Stimulated activated effector memory CD8-positive, alpha-beta T cell treated with anti-CD3 and anti-CD28 coated beads, Interleukin-12 subunit alpha, Interleukin-12 subunit beta, amount 100 ng/mL, for 72 hours (primary cell): ENCODE data around the gene MAPT.
"Not testable (repeated sequence)": the region's sequence is repeated elsewhere in the genome, so short reads cannot be mapped to it uniquely, and the experiment has no call there.

Source experiments
- ATAC-seq: fragments of 150-1000 bp; cut with Tn5 transposase; 2 replicates; pipeline ENCODE4 v1.10.0; 2021
- DNase-seq, 2 donors: peaks; one replicate each; pipeline ENCODE4 v3.0.0; 2021 to 2022; ENCODE audit warnings: low spot score in 2 of 2
- H3K27ac Mint-ChIP-seq: one replicate; pipeline ENCODE4 v1.8.0; 2022; ENCODE audit warnings: mild to moderate bottlenecking, mixed read lengths
- H3K36me3 Mint-ChIP-seq: one replicate; pipeline ENCODE4 v1.8.0; 2022; ENCODE audit warnings: mild to moderate bottlenecking, mixed read lengths
- H3K4me1 Mint-ChIP-seq: one replicate; pipeline ENCODE4 v1.8.0; 2022; ENCODE audit warnings: mixed read lengths
- H3K4me3 Mint-ChIP-seq: one replicate; pipeline ENCODE4 v1.8.0; 2022; ENCODE audit warnings: mild to moderate bottlenecking, mixed read lengths
- H3K9me3 Mint-ChIP-seq: one replicate; pipeline ENCODE4 v1.8.0; 2022; ENCODE audit warnings: mixed read lengths

Gene MAPT

DNA sequence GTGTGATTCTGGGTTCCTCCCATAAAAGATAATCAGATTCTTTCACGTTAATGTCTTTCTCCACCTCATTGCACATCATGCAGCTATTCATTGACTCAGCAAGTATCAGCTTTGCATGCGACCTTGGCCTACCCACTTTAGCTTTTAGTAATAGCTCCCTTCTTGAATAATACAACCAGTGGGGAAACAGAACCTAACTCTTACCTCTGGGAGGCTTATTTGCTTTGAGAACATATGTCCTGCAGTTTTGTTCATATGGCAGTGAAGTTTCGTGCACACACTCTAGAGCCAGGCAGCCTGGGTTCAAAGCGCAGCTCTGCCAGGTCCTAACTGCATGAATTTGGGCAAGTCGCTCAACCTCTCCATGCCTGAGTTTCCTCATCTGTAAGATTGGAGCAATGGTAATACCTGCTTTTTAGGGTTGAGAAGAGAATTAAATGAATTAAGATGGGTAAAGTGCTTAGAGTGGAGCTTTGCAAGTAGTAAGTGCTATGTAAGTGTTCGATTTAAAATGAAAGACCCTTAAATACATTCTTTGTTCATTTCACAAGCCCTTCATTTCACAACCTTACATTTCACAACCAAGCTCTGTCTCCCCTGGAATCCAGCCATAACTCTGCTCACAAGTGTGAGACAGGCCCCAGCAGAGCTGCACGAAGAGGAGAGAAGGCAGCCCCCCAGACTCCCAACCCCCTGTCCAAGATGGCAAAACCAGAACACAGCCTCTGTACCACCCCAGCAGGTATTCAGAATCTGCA is 29.3 kb downstream of the MAPT start:
- H3K36me3 Mint-ChIP-seq: no peaks in the 10 kb centered on the region
- no peaks in the 10 kb centered on the region for H3K9me3 Mint-ChIP-seq
- H3K4me3 Mint-ChIP-seq: no peak overlapping the region
- no peak overlapping the region for H3K27ac Mint-ChIP-seq
- no peak for DNase-seq
- no peaks in the 10 kb centered on the region for H3K4me1 Mint-ChIP-seq
- ATAC-seq: peak; percentile 58

DNA sequence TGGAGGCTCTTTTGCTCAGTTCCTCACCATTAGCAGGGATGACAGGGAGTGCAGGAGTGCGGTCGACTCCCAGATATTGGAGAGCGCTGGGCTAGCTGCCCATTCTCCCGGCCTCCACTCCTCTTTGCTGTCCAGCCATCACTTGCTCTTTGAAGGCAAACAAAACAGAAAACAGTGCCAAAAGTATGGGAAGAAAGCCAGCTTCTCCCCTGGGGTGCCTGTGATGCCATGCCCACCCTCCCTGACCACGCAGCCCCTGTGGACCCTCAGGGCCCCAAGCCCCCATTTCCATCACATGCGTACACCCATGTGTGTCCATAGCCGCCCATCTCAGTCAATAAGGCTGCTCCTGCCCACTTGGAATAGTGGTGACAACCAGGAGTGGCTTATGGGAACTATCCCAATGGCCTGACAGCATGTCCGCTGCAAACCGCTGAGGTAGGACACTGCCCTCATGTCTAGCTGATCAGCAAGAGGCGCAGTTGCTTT is 30.0 kb downstream of the MAPT start:
- Mint-ChIP-seq H3K27ac (no peak overlapping the region), H3K9me3 (no peaks in the 10 kb centered on the region), H3K4me3 (no peak overlapping the region), H3K36me3 (no peaks in the 10 kb centered on the region), H3K4me1 (no peaks in the 10 kb centered on the region)
- no peak for DNase-seq
- no peak for ATAC-seq

DNA sequence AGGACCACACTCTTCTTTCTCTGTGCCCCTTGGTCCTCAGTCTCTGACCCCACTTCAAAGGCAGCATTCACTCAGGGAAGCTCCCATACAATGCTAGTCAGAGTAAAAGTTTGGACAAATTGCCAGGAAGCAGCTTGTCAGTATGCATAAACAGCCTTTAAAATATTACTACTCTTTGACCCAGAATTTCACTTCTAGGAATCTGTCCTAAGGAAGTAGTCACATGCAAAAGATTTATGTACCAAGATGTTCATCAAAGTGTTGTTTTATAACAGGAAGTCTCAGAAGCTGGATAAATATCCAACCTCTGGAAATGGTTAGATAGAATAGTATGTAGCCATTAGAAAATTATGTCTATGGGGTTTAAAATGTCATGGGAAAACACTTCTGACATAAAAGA is 31.0 kb downstream of the MAPT start:
- H3K27ac Mint-ChIP-seq: no peak overlapping the region
- H3K9me3 Mint-ChIP-seq: no peaks in the 10 kb centered on the region
- DNase-seq (no peak), ATAC-seq (no peak)
- no peaks in the 10 kb centered on the region for H3K36me3 Mint-ChIP-seq
- H3K4me1 Mint-ChIP-seq: no peaks in the 10 kb centered on the region
- no peak overlapping the region for H3K4me3 Mint-ChIP-seq

DNA sequence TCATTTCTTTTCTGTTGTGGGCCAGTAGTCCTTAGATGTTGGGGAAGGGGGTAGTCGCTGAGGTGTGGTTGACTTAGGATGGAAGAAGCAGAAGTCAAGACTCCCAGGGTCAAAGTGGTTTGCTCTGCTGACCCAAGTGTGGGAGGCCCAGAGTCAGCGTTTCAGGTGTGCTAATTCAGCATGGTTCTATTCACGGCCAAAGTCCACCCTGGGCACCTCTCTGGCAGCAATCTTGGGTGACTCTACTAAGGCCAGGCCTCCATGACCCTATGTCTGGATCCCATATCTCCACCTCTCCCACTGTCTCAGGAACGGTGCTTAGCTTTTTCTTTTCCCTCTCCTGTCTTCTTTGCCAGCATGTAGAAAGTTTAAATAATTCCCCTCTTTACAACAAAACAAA is 32.9 kb downstream of the MAPT start:
- Mint-ChIP-seq H3K36me3 (no peaks in the 10 kb centered on the region), H3K4me3 (no peak overlapping the region), H3K4me1 (no peaks in the 10 kb centered on the region), H3K9me3 (no peaks in the 10 kb centered on the region), H3K27ac (no peak overlapping the region)
- ATAC-seq (no peak), DNase-seq (no peak)

DNA sequence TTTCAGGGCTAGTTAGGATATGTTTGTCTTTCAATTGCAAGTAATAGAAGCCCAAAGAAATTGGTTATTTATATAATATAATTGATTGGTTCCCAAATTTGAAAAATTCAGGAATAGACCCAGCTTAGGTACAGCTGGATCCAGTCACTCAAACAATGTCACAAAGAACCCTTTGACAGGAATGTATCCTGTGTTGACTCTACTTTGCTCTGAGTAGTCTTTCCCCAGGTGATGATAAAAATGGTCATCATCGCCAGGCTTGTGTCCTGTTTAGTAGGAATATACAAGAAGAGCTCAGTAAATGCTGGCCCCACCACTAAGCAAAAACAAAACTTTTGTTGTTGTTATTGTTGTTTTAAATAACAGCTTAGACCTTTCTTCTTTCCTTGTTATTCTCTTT is 35.0 kb downstream of the MAPT start:
- Mint-ChIP-seq H3K27ac (no peak overlapping the region), H3K36me3 (no peaks in the 10 kb centered on the region), H3K4me1 (no peaks in the 10 kb centered on the region), H3K9me3 (no peaks in the 10 kb centered on the region), H3K4me3 (no peak overlapping the region)
- DNase-seq (no peak), ATAC-seq (no peak)

DNA sequence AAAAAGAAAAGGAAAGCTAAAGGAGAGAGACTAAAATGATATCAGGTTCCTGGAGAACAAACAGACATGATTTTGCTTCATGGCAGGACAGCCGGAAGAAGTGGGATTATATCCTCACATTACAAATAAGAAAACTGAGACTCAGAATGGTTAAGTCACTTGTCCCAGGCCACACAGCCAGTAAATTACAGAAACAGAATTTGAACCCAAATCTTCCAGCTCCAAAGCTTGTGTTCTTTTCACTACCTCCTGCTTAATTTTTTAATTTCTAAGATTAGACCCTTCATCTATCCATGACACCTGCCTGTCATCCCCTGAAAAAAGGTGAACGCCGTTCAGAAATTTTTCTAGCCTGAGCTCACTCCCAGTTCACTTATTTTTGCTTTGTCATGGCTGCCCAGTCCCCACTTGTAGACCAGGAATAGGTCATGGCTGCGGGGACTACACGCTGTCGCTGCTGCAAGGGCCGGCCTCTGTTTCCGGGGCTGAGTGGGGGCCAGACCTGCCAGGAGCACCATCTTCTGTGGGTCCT is 36.1 kb downstream of the MAPT start:
- Mint-ChIP-seq H3K9me3 (no peaks in the 10 kb centered on the region), H3K36me3 (no peaks in the 10 kb centered on the region), H3K4me3 (no peak overlapping the region), H3K27ac (no peak overlapping the region), H3K4me1 (no peaks in the 10 kb centered on the region)
- DNase-seq (no peak), ATAC-seq (no peak)

DNA sequence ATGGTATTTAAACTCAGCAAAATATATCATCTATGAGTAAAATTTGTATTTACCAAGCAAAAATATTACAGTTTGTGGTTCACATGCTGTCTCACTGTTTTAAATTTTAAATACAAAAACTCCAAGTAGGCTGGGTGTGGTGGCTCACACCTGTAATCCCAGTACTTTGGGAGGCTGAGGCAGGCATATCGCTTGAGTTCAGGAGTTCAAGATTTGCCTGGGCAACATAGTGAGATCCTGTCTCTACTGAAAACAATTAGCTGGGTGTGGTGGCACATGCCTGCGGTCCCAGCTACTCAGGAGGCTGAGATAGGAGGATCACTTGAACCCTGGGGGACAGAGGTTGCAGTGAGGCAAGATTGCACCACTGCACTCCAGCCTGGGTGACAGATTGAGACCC is 37.3 kb downstream of the MAPT start:
- ATAC-seq: no peak
- Mint-ChIP-seq H3K4me1 (no peaks in the 10 kb centered on the region), H3K9me3 (no peaks in the 10 kb centered on the region), H3K4me3 (no peak overlapping the region), H3K27ac (no peak overlapping the region), H3K36me3 (no peaks in the 10 kb centered on the region)
- no peak for DNase-seq

DNA sequence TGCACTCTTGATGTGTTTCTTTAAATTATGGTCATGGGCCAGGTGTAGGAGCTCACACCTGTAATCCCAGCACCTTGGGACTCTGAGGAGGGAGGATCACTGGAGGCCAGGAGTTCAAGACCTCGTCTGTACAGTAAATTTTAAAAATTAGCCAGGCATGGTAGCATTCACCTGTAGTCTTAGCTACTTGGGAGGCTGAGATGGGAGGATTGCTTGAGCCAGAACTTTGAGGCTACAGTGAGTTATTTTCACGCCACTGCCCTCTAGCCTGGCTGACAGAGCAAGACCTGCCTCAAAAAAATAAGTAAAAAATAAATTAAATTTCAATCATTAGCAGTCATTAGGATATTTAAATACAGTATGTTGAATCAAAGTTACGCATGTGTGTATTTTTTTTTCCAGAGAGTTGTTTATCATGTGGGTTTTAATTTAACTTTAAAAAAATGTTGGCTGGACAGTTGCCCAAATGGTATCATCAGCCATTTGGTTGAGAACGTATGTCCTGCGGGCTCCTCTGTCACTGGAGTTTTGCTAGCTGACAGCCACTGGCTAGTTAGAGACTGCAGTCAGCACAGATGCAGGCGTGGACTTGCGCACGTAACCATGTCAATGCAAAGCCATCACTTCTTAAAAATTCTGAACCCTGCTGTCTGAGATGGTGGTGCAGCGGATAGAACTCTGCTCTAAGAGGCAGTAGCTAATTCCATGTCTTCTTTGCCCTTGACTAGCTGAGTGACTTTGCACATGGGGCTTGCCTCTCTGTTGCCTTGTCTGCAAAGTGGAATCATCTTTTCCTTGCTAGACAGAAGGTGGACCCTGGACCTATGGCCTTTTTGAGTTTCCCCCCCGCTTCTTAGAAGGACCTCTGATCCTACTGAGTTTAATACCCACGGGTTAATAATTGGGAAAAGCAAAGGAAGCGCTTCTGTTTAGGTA is 40.0 kb downstream of the MAPT start:
- no peaks in the 10 kb centered on the region for H3K4me1 Mint-ChIP-seq
- no peaks in the 10 kb centered on the region for H3K36me3 Mint-ChIP-seq
- H3K9me3 Mint-ChIP-seq: no peaks in the 10 kb centered on the region
- H3K27ac Mint-ChIP-seq: no peak overlapping the region
- H3K4me3 Mint-ChIP-seq: no peak overlapping the region
- ATAC-seq (no peak), DNase-seq (no peak)

DNA sequence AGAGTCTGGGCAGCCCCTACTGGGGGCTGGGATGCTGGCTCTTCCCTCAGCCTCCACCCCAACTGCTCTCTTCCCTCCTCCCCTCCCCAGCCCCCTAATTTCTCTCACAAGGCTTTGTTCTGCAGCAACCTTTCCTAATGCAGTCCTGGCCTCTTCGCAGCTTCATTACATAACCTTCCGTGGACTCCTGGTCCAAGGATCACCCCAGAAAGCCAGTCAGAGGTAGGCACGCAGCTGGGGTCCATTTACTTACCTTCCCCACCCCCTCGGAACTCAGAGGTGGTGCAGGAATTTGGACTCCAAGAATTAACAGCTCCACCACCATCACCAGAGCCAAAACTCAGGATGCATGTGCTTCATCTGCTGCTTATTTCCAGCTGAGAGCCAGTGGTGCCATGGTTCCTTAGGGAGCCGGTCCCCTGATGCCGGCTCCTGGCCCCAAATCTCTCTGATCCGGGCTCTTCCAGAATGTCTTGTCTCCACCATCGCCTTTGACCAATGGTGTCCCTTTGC is 40.9 kb downstream of the MAPT start:
- H3K36me3 Mint-ChIP-seq: no peaks in the 10 kb centered on the region
- H3K9me3 Mint-ChIP-seq: no peaks in the 10 kb centered on the region
- H3K4me1 Mint-ChIP-seq: no peaks in the 10 kb centered on the region
- ATAC-seq: no peak
- H3K27ac Mint-ChIP-seq: no peak overlapping the region
- DNase-seq: no peak
- no peak overlapping the region for H3K4me3 Mint-ChIP-seq

DNA sequence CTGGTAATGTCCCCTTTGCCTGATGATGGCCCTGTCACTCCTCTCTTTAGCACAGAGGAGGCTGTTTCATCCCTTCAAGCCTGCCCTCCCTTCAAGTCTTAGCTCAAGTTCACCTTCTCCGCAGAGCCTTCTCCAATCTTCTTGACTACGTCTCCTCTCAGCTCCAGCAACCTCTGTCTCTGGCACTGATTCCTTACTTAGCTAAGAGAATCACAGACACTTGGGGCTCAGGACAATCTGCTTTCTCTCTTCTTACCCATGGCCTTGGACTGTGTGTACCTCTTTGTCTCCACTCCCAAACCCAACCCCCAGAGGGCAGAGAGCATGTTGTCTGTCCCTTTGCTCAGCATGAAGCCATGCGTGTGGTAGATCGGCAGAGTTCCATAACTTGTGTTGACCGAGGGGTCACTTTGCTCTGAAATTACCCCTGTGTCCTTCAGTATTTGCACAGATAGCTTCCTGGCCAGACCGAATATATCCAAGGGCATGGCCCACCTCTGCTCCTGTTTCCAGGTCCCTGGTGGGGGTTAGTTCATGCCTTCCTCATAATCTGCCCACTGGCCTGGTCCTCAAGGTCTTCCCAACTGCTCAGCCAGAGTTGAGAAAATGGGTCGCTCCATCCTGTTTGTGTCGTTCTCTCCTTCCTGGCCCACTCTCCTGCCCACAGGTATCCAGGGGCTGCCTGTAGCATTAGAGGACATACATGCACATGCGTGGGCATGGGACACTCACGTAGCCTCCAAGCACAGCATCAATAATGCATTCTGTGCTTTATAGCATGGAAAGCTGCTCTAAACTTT is 41.6 kb downstream of the MAPT start:
- Mint-ChIP-seq H3K9me3 (no peaks in the 10 kb centered on the region), H3K36me3 (no peaks in the 10 kb centered on the region), H3K4me3 (no peak overlapping the region), H3K27ac (no peak overlapping the region), H3K4me1 (no peaks in the 10 kb centered on the region)
- ATAC-seq (no peak), DNase-seq (no peak)

DNA sequence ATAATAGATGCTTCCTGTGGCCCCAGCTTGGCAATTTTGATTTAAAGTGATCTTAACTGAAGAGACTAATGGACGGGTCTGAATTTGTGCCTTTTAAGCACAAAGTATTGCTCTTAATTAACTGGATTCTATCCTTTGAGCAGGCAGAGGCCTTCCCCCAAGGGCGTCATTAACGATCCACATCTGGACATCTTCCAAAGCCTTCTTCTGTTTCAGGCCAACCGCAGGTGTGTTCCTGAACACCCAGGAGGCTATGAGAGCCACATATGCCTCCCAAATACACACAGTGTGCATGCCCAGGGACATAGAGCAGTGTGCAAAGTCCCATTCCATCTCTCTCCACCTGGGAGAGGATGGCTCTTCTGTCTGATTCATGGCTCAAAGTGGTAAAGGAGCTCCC is 42.3 kb downstream of the MAPT start:
- H3K4me1 Mint-ChIP-seq: no peaks in the 10 kb centered on the region
- H3K9me3 Mint-ChIP-seq: no peaks in the 10 kb centered on the region
- no peak overlapping the region for H3K4me3 Mint-ChIP-seq
- ATAC-seq (no peak), DNase-seq (no peak)
- no peaks in the 10 kb centered on the region for H3K36me3 Mint-ChIP-seq
- H3K27ac Mint-ChIP-seq: no peak overlapping the region

DNA sequence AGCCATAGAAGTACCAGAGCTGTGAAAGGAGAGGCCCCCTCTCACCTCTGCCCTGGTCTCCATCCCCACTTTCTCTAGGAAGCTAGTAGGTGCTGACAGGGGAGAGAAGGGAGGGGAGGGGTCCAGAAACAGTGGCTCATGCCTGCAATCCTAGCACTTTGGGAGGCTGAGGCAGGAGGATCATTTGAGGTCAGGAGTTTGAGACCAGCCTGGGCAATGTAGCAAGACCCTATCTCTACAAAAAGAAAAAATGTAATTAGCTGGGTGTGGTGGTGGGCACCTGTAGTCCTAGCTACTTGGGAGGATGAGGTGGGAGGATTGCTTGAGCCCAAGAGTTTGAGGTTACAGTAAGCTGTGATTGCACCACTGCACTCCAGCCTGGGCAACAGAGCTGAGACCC is 42.8 kb downstream of the MAPT start:
- H3K27ac Mint-ChIP-seq, DNase-seq, H3K4me1 Mint-ChIP-seq, H3K9me3 Mint-ChIP-seq, H3K36me3 Mint-ChIP-seq, H3K4me3 Mint-ChIP-seq, ATAC-seq: not testable (repeated sequence)

DNA sequence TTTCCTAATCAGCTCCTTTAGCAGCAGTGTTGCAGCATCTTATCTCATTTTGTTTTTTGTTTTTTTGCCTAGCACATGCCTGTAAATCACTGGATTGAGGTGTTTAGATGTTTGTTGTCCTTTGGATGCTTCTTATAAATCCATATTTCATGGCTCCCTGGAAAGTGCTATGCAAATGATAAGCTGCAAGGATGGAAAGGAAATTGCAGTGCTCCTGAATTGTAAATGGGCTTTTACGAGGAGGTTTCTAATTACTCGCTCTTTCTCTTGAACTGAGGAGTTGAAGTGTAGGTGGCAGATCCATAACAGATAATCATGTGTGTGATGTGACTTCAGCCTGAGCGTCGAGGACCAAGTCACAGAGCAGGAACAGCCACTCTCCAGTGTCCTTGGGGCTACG is 45.0 kb downstream of the MAPT start:
- no peak overlapping the region for H3K4me3 Mint-ChIP-seq

DNA sequence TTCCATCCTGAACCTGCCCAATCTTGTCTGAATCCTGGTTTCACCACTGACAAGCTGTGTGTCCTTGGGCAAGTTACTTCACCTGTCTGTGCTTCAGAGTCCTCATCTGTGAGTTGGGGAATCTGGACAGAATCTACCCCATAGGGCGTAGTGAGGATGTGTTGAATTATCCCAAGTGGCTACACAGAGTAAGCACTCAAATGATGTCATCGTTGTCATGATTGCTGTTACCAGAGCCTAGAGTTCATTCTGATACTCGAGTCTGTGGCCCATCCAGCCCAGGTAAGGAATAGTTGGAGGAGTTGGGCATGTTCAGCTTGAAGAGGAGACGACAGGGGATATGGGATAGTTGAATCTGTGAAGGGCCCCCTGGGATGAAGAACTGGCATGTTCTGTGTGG is 45.9 kb downstream of the MAPT start:
- Mint-ChIP-seq H3K36me3 (no peaks in the 10 kb centered on the region), H3K4me3 (no peak overlapping the region), H3K9me3 (no peaks in the 10 kb centered on the region), H3K4me1 (peaks cover 7% of the 10 kb centered on the region), H3K27ac (no peak overlapping the region)
- DNase-seq (no peak), ATAC-seq (no peak)

More for the DNA sequence above, 45.0 kb downstream of the MAPT start:
- ATAC-seq: no peak
- DNase-seq: no peak
- Mint-ChIP-seq H3K9me3 (no peaks in the 10 kb centered on the region), H3K27ac (no peak overlapping the region), H3K36me3 (no peaks in the 10 kb centered on the region), H3K4me1 (peaks cover 7% of the 10 kb centered on the region)

DNA sequence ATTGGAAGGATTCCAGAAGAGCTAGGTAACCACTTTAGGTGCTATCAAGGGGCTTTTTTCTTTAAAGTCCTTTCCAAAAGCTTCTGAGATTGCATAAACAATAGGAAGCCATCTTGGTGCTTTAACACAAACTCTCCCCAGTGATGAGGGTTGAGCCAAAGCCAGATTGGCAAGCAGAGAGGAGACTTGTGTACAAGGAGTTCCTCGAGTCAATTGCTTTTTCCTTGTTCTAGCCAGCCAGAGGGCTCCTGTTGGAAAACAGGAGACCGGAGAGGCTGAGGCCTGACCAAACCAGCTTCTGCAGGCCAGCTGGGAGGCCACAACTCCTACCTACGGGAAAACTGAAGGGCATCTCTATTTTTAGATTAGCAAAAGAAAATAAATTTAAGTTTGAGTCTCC is 46.5 kb downstream of the MAPT start:
- peaks cover 7% of the 10 kb centered on the region for H3K4me1 Mint-ChIP-seq
- H3K9me3 Mint-ChIP-seq: no peaks in the 10 kb centered on the region
- H3K4me3 Mint-ChIP-seq: no peak overlapping the region
- DNase-seq (no peak), ATAC-seq (no peak)
- no peaks in the 10 kb centered on the region for H3K36me3 Mint-ChIP-seq
- no peak overlapping the region for H3K27ac Mint-ChIP-seq
